HG02973 (cell line): ENCODE results near the gene NTM.
"Not testable (repeated sequence)": the region's sequence is repeated elsewhere in the genome, so short reads cannot be mapped to it uniquely, and the experiment has no call there.

Experiments
- ATAC-seq: cut with Tn5 transposase; IDR thresholded peaks from one replicate; pipeline ENCODE4 v1.9.1; 2021; ENCODE audit warnings: moderate library complexity; ENCODE audit not compliant: unreplicated experiment

Gene NTM

DNA sequence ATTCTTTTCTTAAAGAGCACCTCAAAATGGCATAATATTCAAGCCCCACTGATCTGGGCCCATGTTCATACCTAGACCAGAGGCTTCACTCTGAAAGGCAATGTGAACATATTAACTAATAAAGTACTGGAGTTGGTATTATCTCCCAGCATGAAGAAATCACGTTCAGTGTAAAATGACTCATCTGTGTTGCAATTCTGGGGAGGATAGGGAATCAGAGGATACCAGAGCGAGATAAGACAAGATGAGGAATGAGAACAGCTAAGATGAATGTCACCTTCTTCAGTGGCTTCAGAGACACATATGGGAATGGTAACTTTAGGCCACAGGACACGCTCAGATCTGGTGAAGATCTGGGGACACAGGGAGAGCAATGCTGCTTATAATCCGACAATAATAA is 121.1 kb downstream of the NTM start:
- no peak for ATAC-seq

DNA sequence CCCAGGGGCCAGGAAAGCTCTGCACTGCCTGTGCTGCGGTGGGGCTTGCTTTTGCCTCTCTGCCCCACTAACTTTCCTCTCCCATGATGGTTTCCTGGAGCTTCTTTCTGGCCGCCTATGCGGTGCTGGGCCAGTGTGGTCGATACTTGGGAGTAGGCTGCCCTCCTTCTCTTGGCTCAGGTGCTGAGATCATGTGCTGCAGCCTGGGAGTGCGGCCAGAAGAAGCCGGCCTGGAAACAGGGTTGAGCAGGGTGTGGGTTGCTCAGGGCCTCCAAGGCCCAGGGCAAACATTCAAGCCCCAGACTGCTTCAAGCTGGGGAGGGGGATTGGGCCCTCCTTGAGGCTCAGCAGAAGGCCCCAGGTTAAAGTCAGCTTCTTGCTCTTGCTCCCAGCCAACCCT is 125.0 kb downstream of the NTM start:
- ATAC-seq = no peak

DNA sequence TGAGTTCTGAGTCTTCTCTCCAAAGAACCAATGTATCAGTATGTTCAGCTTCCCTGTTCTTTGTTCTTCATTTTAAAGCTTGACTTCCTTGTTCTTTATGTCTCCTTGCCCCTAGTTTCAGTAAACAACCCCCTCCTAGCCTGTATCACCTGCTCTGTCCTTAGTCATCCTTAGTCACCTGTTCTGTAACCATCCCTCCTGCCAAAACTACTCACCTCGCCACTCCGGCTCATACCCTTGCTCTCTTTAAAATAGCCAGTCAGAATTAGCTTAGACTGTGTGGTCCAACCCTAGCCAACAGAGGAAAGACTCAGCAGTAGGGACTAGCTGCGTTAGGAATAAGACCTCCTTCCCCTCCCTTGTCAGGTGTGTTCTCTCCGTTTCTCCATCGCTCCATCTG is 127.3 kb downstream of the NTM start:
- not testable (repeated sequence) for ATAC-seq

DNA sequence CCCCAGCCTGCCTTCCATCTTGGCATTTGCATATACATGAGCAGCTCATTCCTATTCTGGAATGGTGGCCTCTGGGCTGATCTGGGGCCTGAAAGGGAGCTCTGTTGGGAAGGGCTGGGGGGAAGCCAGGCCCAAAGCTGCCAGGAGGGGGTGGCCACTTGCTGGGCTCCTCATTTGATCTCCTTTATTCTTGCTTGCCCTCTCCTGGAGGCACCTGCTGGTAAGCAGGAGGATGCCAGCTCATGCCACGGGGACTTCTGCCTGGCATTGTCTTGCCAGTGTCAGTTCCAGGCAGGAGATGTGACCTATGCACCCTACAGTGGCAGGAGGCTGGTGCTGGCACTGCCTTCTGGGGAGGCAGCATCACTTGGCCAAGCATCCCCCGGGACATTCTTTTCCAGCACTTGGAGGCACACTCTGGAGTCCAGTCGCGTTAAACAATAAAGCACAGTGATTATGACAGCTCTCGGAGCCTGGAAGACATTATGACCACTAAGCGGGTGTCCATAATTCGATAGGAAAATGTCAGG is 128.3 kb downstream of the NTM start:
- ATAC-seq = no peak

DNA sequence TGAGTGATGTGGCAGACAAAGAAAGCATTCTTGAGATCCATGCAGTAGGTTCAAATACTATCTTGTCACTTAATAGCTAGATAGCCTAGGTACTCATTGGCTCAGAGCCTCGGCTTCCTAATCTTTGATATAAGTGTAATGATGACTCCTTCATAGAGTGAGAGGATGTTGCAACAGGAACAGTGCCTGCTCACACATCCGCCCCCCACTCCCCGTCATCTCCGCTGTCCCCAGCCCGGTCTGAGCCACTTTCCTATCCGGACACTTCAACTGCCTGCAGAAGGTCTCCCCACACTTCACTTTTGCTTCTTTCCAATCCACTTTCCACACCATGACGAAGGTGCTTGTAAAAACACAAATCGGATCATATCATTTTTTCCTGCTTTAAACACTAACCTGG is 128.8 kb downstream of the NTM start:
- no peak for ATAC-seq

DNA sequence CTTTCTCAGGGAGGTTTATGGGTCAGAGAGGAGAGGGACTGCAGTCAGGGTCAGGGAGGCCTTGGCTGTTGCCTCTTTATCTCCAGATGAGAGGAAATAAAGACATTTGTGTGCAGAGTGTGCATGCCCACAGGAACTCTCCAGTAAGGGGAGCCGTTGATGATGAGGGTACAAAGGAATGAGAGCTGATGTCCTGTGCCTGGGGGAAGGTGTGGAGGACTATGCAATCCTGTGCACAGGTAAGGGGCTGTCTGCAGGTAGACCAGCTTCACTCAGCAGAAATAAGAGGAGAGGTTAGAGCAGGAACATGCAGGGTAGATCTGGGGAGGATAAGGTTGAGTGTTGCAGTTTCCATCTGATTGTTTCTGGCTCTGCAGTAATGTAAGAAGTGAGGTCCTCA is 132.6 kb downstream of the NTM start:
- no peak for ATAC-seq

DNA sequence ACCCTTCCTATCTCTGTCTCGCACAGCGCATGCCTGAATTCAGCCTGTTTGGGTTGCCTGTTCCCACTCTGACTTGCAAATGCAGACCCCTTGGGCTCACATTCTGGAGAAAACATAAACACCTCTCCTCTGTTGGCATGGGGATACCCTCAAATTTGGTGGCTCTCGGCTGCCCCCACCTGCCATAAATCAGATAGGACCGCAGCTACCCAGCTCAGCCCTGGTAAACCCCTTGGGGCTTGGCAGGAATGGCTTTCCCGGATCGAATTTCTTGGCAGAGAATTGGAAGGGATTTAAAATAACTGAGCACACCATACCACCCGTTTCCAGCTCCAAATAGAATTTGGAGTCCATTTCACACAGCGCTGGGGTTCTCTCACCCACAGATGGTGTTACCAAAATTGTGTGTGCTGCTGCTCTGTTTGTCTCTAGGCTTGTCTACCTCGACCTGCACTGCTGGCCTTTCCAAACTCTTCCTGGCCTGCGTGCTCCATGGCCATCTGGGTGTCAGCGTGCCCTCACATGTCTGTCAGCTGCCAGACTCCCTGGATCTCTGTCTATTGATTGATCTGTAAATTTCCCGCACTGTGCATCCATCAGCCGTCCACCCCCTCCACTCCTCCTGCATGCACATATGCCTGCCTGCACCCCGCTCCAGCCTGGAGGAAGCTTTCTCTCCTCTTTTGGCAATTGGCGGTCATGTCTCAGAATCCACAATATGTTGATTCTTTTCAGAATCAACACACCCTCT is 134.0 kb downstream of the NTM start:
- no peak for ATAC-seq

DNA sequence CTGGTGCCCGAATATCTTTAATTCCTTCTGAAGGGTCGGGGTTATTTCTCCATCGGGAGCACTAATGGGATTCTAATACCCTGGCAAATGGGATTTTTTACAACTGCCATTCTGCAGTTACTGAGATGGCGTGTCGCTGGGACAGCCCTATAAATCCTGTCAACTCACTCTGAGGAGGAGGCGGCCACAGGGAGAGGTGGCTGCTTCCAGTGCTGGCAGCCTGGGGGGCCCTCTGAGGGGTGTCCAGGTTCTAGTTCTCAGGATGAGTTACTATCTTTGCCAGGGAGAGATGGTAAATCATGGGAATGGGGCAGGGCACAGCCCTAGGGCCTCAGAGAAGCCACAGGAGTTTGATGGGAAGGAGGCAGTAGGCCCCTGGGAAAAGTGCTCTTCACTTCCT is 135.9 kb downstream of the NTM start:
- no peak for ATAC-seq

DNA sequence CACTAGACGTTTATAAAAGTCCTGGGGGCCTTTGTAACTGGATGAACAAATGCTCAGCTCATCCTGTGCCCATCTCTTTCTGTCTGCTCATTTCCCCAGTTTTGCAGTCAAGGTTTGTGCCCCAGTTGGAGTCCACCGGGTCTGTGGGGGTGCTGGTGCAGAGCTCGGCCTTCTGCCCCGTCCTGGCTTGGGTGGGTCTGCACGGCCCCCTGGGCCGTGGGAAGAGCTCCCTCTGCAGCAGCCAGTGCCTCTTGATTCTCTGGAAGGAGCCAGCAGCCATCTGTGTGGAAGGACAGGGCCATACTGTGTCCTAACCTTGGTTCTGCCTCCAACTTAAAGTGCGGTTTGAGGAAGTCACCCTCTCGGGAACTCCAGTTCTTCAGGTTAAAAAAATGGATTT is 140.2 kb downstream of the NTM start:
- no peak for ATAC-seq

DNA sequence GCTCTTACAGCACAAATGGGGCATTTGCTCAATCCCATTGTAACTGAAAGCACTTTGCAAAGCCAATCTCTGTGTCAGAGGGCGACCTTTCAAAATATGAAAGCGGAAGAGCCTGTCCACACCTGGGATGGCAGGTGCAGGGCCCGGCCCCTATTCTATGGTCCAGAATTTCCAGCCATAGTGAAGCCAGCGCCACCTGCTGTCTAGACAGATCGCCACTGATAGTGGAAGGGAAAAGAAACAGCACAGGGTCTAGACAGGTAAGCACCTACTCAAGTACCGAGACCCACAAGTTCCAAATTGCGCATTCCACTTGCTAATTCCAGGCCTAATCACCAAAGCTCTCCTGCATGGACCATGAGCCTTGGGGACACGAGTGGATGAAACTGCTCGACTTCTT is 141.4 kb downstream of the NTM start:
- ATAC-seq = no peak

DNA sequence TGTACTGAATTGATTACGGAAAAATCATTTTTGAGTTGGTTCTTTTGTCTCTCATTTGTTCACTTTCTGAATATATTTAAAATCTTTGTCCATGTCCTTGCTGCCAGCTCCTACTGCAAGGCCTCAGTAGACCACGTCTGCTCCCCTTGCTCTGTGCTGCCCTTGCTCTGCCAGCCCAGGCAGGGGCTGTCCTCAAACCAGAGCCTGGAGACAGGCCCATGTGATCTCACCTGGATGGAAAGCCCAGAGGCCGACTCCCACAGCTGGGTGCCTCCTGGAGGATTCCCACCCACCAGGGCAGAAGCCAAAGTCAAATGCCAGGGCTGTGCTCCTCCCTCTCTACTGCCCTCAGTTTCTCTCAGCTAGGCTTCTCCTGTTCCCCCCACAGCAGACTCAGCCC is 141.8 kb downstream of the NTM start:
- ATAC-seq = no peak

DNA sequence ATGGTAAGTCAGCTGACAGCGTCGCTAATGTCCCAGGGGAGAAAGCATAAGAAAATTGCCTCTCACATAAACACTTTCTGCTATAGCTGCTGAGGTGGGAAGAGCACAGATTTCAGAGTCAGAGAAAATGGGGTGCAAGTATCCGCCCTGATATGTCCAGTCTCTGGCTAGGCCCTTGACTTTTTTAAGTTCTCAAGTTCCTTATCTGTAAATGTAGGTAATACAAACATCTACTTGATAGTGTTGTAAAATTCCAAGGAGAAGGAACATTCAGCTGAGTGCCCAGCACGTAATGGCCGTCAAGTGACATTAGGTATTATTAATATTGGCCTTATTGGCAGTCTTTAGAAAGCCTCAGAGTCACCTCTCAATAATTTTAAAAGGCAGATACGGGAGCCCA is 143.6 kb downstream of the NTM start:
- no peak for ATAC-seq

DNA sequence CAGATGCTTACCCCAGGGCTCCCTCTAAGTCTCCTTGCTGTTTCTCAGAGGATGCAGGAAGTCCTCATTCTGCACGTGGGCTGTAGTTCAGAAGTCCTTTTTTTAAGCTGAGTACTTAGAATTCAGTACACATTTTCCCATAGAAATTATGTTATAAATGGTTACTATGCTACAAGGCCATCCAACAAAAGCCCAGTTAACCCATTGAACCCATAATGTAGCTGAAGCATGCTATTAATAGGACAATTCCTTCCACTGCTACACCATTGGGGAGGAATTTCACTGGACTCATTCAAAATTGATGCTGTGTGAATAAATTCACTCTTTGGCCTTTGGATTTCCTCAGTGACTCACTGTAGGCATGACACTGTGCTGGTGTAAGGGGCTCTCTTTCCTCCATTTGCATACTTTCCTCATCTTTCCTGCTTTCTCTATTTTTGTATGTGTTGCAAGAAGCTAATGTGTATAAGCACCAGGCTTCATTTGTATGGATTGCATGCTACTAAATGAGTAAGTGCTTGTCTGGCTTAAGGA is 148.0 kb downstream of the NTM start:
- no peak for ATAC-seq

DNA sequence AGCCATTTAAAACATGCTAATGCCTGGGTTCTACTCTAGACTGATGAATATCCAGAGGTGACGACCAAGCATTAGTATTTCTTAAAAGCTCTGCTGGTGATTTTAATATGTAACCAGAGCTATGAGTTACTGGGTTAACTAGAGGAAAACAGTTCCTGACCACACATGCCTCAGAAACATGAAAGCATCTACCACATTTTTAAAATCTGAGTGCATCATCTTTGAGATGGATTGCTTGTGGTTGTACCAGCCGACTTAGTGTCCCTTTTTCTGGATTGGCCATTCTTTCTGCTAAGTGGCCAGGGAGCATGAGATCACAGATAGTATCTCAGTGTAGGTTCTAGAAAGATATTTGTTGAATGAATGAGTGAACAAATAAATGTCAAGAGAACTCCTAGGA is 152.4 kb downstream of the NTM start:
- no peak for ATAC-seq

DNA sequence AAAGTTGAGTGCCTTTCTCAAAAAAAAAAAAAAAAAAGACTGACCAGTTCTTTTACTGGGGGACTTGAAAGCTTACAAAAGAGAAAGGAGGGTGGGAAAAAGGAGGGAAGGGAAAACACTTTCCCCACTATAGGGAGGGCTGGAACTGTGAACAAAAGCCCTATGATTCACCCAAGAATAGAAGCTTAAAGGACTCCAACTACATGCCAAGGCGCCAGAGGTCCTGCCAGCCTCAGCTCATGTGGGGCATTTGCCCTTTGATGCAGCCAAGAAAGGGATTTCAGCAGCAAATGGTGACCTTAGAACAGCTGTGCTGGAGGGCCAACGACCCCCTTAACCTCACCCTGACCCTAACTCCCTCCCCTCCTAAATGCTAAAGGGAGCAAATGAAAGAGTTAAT is 160.0 kb downstream of the NTM start:
- no peak for ATAC-seq

DNA sequence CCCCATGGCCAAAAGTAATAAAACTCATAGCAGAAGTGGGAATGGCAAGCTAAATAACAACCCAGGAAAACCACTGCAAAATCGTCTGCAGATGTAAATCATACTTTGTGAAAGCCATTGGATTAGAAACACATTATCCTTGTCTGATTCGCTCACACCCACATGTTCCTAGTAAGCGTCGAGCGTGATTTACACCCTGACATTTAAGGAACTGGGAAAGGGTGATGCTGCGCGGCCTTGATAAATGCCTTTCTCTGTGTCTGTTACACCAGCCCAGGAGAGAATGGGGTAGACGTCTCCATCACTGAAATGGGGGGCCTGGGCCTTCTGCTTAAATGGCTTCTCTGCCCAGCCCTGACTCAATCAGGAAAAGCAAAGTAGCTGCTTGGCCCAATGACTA is 162.7 kb downstream of the NTM start:
- no peak for ATAC-seq

DNA sequence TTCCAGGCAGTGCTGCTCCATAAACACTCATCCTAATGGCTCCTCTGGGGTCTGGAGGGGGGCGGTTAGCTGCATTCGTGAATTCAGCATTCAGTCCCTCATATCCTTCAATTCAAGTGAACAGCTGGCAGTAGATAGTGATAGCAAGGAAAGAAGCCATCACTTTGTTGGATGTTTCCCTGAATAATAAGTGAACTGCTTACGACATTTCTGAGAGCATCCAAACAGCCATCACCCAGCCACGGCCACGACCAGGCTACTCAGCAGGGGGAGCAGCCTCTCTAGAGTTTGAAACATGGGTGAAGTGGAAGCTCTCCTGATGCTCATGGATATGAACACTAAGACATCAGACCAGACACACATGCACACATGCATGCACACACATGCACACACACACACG is 163.6 kb downstream of the NTM start:
- no peak for ATAC-seq

DNA sequence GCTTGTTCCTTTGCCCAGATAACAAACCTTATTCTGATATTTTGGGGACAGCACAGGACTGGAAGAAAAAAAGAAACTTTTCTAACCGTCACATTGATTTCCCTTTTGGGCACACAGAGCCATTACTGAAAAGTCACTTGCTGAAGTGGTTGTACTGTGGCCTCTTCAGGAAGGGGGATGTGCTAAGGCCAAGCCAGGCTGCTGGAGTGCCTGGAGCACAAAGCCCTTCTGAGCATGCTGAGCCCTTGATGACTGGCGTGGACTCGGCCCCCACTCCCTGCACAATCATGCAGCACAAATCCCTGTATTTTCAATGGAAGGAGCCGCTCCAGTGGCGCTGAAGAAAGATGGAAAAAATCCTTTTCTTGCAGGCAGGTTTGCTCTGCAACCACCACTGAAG is 164.2 kb downstream of the NTM start:
- no peak for ATAC-seq

DNA sequence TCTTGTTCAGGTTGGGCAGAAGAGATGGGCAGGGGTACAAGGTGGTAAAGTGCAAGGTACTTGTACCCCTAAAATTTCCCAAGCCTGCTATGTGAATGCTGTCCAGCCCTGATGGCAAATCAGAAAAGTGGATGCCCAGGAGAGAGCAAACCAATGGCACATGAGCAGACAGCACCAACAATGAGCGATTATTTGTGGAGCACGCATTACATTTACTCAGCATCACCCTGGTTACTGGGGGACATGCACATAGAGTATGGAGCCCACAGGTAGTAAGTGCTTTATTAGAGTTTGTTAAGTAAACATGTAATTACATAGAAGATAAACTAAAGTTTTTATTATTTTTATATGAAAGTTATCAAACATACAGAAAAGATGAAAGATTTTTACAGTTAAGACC is 165.7 kb downstream of the NTM start:
- ATAC-seq = no peak

DNA sequence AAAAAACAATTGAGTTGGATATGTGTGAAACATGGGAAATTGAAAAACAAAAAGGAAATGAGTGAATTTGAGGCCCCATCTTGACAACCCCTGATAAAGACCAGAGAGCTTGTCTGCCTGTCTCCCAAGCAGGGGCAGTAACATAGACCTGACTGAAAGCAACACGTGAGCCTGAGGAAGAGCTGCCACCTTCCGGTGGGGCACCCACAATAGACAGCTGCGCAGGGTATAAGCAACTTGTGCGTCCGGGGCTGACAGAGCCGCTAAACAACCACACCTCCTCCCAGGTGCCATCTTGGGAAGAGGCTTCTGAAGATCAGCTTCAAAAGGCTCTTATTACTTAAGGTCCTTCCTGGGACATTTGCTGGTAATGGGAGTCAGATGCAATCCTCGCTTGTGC is 166.8 kb downstream of the NTM start:
- no peak for ATAC-seq

DNA sequence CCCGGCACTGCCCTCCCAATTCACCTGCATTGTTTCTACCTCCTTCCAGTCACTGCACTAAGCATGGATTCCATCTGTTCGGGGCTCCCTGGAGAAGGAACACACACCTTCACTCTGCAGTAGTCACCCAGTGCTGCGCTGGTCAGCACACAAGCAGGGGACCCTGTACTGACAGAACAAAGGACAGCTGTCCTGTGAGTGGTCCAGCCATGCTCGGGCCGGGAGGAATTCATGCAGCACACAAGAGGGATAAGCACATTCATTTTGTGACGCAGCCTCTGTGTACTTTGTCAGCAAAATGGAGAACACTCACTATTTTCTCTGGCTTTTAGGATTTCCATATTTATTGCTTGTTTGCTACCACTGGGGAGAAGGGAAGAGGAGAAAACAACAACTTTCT is 167.3 kb downstream of the NTM start:
- ATAC-seq = no peak

DNA sequence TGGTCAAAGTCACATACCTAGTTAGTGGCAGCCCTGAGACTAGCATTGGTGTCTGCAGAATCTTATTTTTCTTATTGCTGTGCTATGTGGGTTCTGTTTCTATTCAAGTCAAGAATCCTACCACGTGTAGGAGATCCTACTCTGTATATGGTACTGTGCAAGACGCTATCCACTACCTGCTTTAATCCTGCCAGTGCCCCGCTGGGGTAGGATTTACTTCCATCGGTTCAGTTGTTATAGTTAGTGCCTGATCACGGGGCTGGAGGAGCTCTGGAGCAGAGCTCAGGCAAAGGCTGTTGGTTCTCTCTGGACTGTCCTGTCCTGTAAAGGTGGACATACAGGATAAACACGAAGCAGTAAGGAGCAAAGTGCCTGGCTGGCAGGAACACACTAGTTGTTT is 167.9 kb downstream of the NTM start:
- ATAC-seq = no peak

DNA sequence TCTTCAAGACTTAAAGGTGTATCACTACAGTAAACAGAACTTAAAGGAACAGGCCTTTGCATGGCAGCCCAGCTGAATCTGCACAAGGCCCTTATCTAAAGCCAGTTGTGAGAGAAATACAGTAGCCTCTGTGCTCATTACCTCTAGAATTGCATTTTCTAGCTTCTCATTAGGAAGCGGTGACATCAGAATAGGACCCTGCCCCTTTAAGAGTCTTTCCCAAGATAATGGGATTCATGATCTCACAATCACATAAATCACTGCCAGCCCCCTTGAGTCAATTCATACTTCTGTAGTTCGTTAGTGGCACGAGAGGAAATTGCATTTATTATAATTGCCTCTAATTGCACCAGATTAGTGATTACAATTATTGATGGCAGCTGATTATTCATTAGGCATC is 170.3 kb downstream of the NTM start:
- ATAC-seq = no peak
